Measurements from ENCODE around the gene PRCD.

PRCD gene

GRCh38 chr17:76581515-76581914 is 41.7 kb downstream of the PRCD start:
- Histone ChIP-seq H3K27ac (ENCODE audit: low read depth, low read length) (no peak overlapping the region), H3K9ac (ENCODE audit: low read length in 5 of 5) (no peak overlapping the region)

GRCh38 chr17:76582660-76583059 is 42.8 kb downstream of the PRCD start:
- H3K36me3 ChIP-seq (ENCODE audit: control insufficient read depth in 5 of 5, insufficient read depth in 5 of 5, low read length in 5 of 5) = no peaks in the 10 kb centered on the region
- H3K9me3 ChIP-seq (ENCODE audit: control insufficient read depth in 5 of 5, low read length in 5 of 5) = no peaks in the 10 kb centered on the region
- no peak overlapping the region for H3K9ac ChIP-seq (ENCODE audit: low read length in 5 of 5)

More at GRCh38 chr17:76581515-76581914, 41.7 kb downstream of the PRCD start:
- Histone ChIP-seq H3K36me3 (ENCODE audit: control insufficient read depth in 5 of 5, insufficient read depth in 5 of 5, low read length in 5 of 5) (no peaks in the 10 kb centered on the region), H3K4me1 (ENCODE audit: control insufficient read depth in 5 of 5, insufficient read depth in 5 of 5, low read length in 5 of 5) (peaks cover 0 to 21% (median 12%) of the 10 kb centered on the region in 5 donors), H3K4me3 (ENCODE audit: low read depth in 1 of 5, low read length in 5 of 5) (no peak overlapping the region), H3K27me3 (ENCODE audit: control insufficient read depth in 5 of 5, insufficient read depth in 4 of 5, low read length in 5 of 5) (no peaks in the 10 kb centered on the region), H3K9me3 (ENCODE audit: control insufficient read depth in 5 of 5, low read length in 5 of 5) (no peaks in the 10 kb centered on the region)

GRCh38 chr17:76584427-76585032 is 44.7 kb downstream of the PRCD start:
- no peaks in the 10 kb centered on the region for H3K36me3 ChIP-seq (ENCODE audit: control insufficient read depth in 5 of 5, insufficient read depth in 5 of 5, low read length in 5 of 5)
- H3K4me3 ChIP-seq (ENCODE audit: low read depth in 1 of 5, low read length in 5 of 5) = peak overlapping the region; percentile 56 to 75 (median 70)
- H3K9me3 ChIP-seq (ENCODE audit: control insufficient read depth in 5 of 5, low read length in 5 of 5) = no peaks in the 10 kb centered on the region
- peaks cover 0 to 23% (median 14%) of the 10 kb centered on the region in 5 donors for H3K4me1 ChIP-seq (ENCODE audit: control insufficient read depth in 5 of 5, insufficient read depth in 5 of 5, low read length in 5 of 5)
- no peak overlapping the region for H3K27ac ChIP-seq (ENCODE audit: low read depth, low read length)
- H3K27me3 ChIP-seq (ENCODE audit: control insufficient read depth in 5 of 5, insufficient read depth in 4 of 5, low read length in 5 of 5) = peaks cover 0 to 8% (median 4%) of the 10 kb centered on the region in 5 donors
- peak overlapping the region in 3 of 5 donors; percentile 73 to 78 (median 73) for H3K9ac ChIP-seq (ENCODE audit: low read length in 5 of 5)

More at GRCh38 chr17:76582660-76583059, 42.8 kb downstream of the PRCD start:
- H3K27ac ChIP-seq (ENCODE audit: low read depth, low read length) = no peak overlapping the region
- peaks cover 0 to 8% (median 4%) of the 10 kb centered on the region in 5 donors for H3K27me3 ChIP-seq (ENCODE audit: control insufficient read depth in 5 of 5, insufficient read depth in 4 of 5, low read length in 5 of 5)
- peaks cover 0 to 23% (median 14%) of the 10 kb centered on the region in 5 donors for H3K4me1 ChIP-seq (ENCODE audit: control insufficient read depth in 5 of 5, insufficient read depth in 5 of 5, low read length in 5 of 5)
- no peak overlapping the region for H3K4me3 ChIP-seq (ENCODE audit: low read depth in 1 of 5, low read length in 5 of 5)

GRCh38 chr17:76585033-76585648 is 45.3 kb downstream of the PRCD start:
- peak overlapping the region in 4 of 5 donors; percentile 64 to 78 (median 73) for H3K9ac ChIP-seq (ENCODE audit: low read length in 5 of 5)
- H3K27ac ChIP-seq (ENCODE audit: low read depth, low read length) = no peak overlapping the region
- H3K27me3 ChIP-seq (ENCODE audit: control insufficient read depth in 5 of 5, insufficient read depth in 4 of 5, low read length in 5 of 5) = peaks cover 0 to 8% (median 4%) of the 10 kb centered on the region in 5 donors
- no peaks in the 10 kb centered on the region for H3K9me3 ChIP-seq (ENCODE audit: control insufficient read depth in 5 of 5, low read length in 5 of 5)
- peak overlapping the region; percentile 56 to 75 (median 70) for H3K4me3 ChIP-seq (ENCODE audit: low read depth in 1 of 5, low read length in 5 of 5)
- H3K4me1 ChIP-seq (ENCODE audit: control insufficient read depth in 5 of 5, insufficient read depth in 5 of 5, low read length in 5 of 5) = peaks cover 0 to 23% (median 14%) of the 10 kb centered on the region in 5 donors
- H3K36me3 ChIP-seq (ENCODE audit: control insufficient read depth in 5 of 5, insufficient read depth in 5 of 5, low read length in 5 of 5) = no peaks in the 10 kb centered on the region

GRCh38 chr17:76585649-76586593 is 46.1 kb downstream of the PRCD start, which contains the start of gene ST6GALNAC2:
TSS of gene ST6GALNAC2 (minus strand) at chr17:76585860. CDS start at chr17:76585808, 52 bp downstream.
- Histone ChIP-seq H3K9ac (ENCODE audit: low read length in 5 of 5) (peak within 1 kb of the TSS in 4 of 5 donors; percentile 64 to 78 (median 73)), H3K27me3 (ENCODE audit: control insufficient read depth in 5 of 5, insufficient read depth in 4 of 5, low read length in 5 of 5) (peaks cover 0 to 8% (median 4%) of the 10 kb centered on the region in 5 donors), H3K27ac (ENCODE audit: low read depth, low read length) (no peak within 1 kb of the TSS), H3K4me1 (ENCODE audit: control insufficient read depth in 5 of 5, insufficient read depth in 5 of 5, low read length in 5 of 5) (peaks cover 0 to 23% (median 14%) of the 10 kb centered on the region in 5 donors), H3K36me3 (ENCODE audit: control insufficient read depth in 5 of 5, insufficient read depth in 5 of 5, low read length in 5 of 5) (no peaks in the 10 kb centered on the region), H3K4me3 (ENCODE audit: low read depth in 1 of 5, low read length in 5 of 5) (peak within 1 kb of the TSS; percentile 56 to 75 (median 70)), H3K9me3 (ENCODE audit: control insufficient read depth in 5 of 5, low read length in 5 of 5) (no peaks in the 10 kb centered on the region)

- H3K9ac ChIP-seq (ENCODE audit: low read length in 5 of 5) = no peak overlapping the region
- H3K4me1 ChIP-seq (ENCODE audit: control insufficient read depth in 5 of 5, insufficient read depth in 5 of 5, low read length in 5 of 5) = peaks cover 0 to 23% (median 14%) of the 10 kb centered on the region in 5 donors
- no peaks in the 10 kb centered on the region for H3K36me3 ChIP-seq (ENCODE audit: control insufficient read depth in 5 of 5, insufficient read depth in 5 of 5, low read length in 5 of 5)
- H3K9me3 ChIP-seq (ENCODE audit: control insufficient read depth in 5 of 5, low read length in 5 of 5) = no peaks in the 10 kb centered on the region
- H3K27ac ChIP-seq (ENCODE audit: low read depth, low read length) = no peak overlapping the region
- peaks cover 0 to 8% (median 4%) of the 10 kb centered on the region in 5 donors for H3K27me3 ChIP-seq (ENCODE audit: control insufficient read depth in 5 of 5, insufficient read depth in 4 of 5, low read length in 5 of 5)
- H3K4me3 ChIP-seq (ENCODE audit: low read depth in 1 of 5, low read length in 5 of 5) = no peak overlapping the region
These were observed 47.1 kb downstream of the PRCD start for GRCh38 chr17:76586741-76587487.

GRCh38 chr17:76588182-76588581 is 48.3 kb downstream of the PRCD start:
- no peak overlapping the region for H3K27ac ChIP-seq (ENCODE audit: low read depth, low read length)
- H3K9ac ChIP-seq (ENCODE audit: low read length in 5 of 5) = no peak overlapping the region
- H3K9me3 ChIP-seq (ENCODE audit: control insufficient read depth in 5 of 5, low read length in 5 of 5) = no peaks in the 10 kb centered on the region
- H3K4me1 ChIP-seq (ENCODE audit: control insufficient read depth in 5 of 5, insufficient read depth in 5 of 5, low read length in 5 of 5) = peaks cover 0 to 23% (median 14%) of the 10 kb centered on the region in 5 donors
- no peaks in the 10 kb centered on the region for H3K36me3 ChIP-seq (ENCODE audit: control insufficient read depth in 5 of 5, insufficient read depth in 5 of 5, low read length in 5 of 5)
- H3K4me3 ChIP-seq (ENCODE audit: low read depth in 1 of 5, low read length in 5 of 5) = no peak overlapping the region
- peaks cover 0 to 8% (median 4%) of the 10 kb centered on the region in 5 donors for H3K27me3 ChIP-seq (ENCODE audit: control insufficient read depth in 5 of 5, insufficient read depth in 4 of 5, low read length in 5 of 5)

GRCh38 chr17:76593384-76593826 is 53.6 kb downstream of the PRCD start:
- Histone ChIP-seq H3K4me1 (ENCODE audit: control insufficient read depth in 5 of 5, insufficient read depth in 5 of 5, low read length in 5 of 5) (peaks cover 0 to 14% (median 13%) of the 10 kb centered on the region in 5 donors), H3K36me3 (ENCODE audit: control insufficient read depth in 5 of 5, insufficient read depth in 5 of 5, low read length in 5 of 5) (no peaks in the 10 kb centered on the region), H3K27me3 (ENCODE audit: control insufficient read depth in 5 of 5, insufficient read depth in 4 of 5, low read length in 5 of 5) (no peaks in the 10 kb centered on the region), H3K4me3 (ENCODE audit: low read depth in 1 of 5, low read length in 5 of 5) (no peak overlapping the region), H3K9ac (ENCODE audit: low read length in 5 of 5) (no peak overlapping the region), H3K27ac (ENCODE audit: low read depth, low read length) (no peak overlapping the region), H3K9me3 (ENCODE audit: control insufficient read depth in 5 of 5, low read length in 5 of 5) (no peaks in the 10 kb centered on the region)

GRCh38 chr17:76593959-76594358 is 54.1 kb downstream of the PRCD start:
- Histone ChIP-seq H3K36me3 (ENCODE audit: control insufficient read depth in 5 of 5, insufficient read depth in 5 of 5, low read length in 5 of 5) (no peaks in the 10 kb centered on the region), H3K27ac (ENCODE audit: low read depth, low read length) (no peak overlapping the region), H3K4me3 (ENCODE audit: low read depth in 1 of 5, low read length in 5 of 5) (no peak overlapping the region), H3K9ac (ENCODE audit: low read length in 5 of 5) (no peak overlapping the region), H3K9me3 (ENCODE audit: control insufficient read depth in 5 of 5, low read length in 5 of 5) (no peaks in the 10 kb centered on the region), H3K27me3 (ENCODE audit: control insufficient read depth in 5 of 5, insufficient read depth in 4 of 5, low read length in 5 of 5) (no peaks in the 10 kb centered on the region), H3K4me1 (ENCODE audit: control insufficient read depth in 5 of 5, insufficient read depth in 5 of 5, low read length in 5 of 5) (peaks cover 0 to 18% (median 14%) of the 10 kb centered on the region in 5 donors)

Measured in subcutaneous abdominal adipose tissue (tissue), 5 donors.